ENCODE data around the gene CAVIN1. TPM values are rescaled to one million over a fixed set of nuclear protein-coding genes. Genes with fewer than 3 reads are reported as not detected.
"Not testable (repeated sequence)": the region's sequence is repeated elsewhere in the genome, so short reads cannot be mapped to it uniquely, and the experiment has no call there.

The CAVIN1 gene
- total RNA-seq, 1 donor from 2014 or later = 880 TPM

GRCh38 chr17:42431758-42432161 is 8.7 kb upstream of the CAVIN1 start:
- no peak for DNase-seq (ENCODE audit: low read depth, low spot score)

DNA sequence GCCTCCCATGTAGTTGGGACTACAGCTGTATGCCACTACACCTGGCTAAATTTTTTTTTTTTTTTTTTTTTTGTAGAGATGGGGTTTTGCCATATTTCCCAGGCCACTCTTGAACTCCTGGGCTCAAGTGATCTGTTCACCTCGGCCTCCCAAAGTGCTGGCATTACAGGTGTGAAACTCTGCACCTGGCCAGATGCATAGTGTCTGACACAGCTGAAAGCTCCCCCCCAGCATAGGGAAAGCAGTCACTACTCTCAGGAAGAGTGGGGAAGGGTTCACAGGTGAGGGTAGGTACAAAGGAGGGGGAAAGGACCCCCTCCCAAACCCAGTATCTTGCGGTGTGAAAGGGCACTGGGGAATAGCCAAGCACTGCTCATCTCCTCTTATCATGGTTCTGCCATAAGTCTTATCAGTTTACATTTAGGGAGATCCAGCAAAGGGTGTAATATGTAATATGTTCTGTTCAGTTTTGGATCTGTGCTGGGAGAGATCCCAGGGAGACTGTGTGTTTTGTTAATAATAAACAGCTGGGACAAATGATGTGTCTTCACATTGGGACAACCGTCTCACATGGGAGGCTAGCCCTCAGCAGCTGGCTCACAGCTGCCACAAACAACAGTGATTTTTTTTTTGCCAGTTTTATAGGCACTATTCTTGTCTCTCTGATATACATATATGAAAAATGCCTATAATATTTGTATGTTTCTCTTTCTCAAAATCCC is 6.8 kb upstream of the CAVIN1 start:
- no peak for DNase-seq (ENCODE audit: low read depth, low spot score)

DNA sequence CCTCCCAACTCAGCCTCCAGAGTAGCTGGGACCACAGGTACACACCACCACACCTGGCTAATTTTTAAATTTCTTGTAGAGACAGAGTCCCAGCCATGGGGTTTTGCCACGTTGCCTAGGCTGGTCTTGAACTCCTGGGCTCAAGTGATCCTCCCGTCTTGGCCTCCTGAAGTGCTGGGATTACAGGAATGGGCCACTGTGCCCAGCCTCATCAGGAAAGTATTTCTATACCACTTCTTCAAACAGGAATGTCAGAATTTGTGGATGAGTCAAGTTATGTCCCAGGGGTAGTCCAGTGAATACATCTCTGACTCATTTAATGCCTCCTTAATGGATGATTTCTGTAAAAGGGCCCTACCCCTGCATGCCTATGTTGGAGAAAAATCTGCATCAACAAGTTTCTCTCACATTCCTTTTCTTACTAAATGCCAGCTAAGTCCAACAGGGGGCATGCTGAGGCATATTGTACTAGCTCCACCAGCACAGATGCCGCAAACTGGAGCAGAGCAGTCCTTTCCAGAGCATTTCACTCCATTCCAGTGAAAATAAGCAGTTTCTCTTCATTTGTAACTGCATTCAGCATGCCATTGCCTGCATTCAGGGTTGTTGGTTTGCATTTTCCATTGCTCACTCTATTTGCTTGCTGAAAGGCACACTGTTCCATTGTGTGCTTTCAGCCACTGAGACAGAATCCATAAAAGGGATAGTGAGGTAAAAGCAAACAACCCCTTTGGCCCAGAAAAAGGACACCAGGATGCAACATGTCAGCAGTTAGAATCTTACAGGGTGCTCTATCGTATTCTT is 5.3 kb upstream of the CAVIN1 start:
- DNase-seq (ENCODE audit: low read depth, low spot score) = peak; percentile 61

GRCh38 chr17:42424991-42425610 is 2.0 kb upstream of the CAVIN1 start:
- no peak for DNase-seq (ENCODE audit: low read depth, low spot score)

GRCh38 chr17:42423766-42424165 is 710 bp upstream of the CAVIN1 start:
- no peak for DNase-seq (ENCODE audit: low read depth, low spot score)

DNA sequence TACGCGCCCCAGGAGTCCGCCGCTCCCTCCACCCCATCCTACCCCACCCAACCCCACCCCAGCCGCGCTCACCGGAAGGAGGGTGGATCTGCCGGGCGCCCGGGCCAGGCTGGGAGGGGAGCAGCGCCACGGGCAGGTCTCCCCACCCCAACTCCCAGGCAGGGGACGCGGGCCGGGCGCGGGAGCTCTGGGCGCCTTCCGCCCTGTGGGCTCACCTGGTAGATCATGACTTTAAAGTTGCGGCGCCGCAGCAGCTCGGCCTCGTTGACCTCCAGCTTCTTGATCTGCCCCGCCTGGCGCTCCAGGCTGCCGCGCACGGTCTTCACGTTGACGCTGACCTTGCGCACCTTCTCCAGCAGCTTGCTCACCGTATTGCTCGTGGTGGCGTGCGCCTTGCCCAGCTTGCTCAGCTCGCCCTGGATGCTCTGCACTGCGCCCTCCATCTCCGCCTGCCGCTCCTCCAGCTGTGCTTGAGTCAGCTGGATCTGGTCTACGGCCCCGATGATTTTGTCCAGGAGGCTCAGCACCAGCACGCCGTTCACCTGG is 571 bp downstream of the CAVIN1 start:
- DNase-seq (ENCODE audit: low read depth, low spot score) = no peak

- DNase-seq (ENCODE audit: low read depth, low spot score) = no peak
These were observed 1.3 kb downstream of the CAVIN1 start for GRCh38 chr17:42421507-42422338.

- DNase-seq (ENCODE audit: low read depth, low spot score) = no peak
These were observed 1.9 kb downstream of the CAVIN1 start for GRCh38 chr17:42421136-42421506.

DNA sequence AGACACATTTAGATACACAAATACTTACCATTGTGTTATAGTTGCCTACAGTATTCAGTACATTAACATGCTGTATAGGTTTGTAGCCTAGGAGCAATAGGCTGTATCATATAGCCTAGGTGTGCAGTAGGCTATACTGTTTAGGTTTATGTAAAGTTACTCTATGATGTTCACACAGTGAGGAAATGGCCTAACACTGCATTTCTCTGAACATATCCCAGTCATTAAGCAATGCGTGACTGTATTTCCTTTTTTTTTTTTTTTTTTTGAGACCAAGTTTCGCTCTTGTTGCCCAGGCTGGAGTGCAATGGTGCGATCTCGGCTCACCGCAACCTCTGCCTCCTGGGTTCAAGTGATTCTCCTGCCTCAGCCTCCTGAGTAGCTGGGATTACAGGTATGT is 5.1 kb downstream of the CAVIN1 start:
- DNase-seq (ENCODE audit: low read depth, low spot score) = not testable (repeated sequence)

- DNase-seq (ENCODE audit: low read depth, low spot score) = no peak
These were observed 8.2 kb downstream of the CAVIN1 start for GRCh38 chr17:42414704-42415409.

DNA sequence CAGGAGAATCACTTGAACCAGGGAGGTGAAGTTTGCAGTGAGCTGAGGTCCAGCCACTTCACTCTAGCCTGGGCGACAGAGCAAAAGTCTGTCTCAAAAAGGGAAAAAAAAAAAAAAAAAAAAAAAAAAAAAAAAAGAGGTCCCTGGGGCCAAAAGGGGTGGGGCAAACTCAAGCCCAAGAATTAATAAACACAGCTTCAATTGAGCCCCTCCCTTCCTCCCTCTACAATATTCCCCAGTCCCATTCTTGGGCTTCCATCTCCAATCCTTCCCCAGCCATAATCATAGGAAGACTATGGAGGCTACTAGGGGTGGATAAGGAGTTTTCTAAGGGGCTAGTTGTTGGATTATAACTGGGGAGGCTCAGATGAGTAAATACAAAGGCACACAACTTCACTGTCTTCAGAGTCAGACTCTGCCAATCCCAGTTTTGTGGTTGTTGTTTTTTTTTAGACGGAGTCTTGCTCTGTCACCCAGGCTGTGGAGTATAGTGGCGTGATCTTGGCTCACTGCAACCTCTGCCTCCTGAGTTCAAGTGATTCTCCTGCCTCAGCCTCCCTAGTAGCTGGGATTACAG is 9.5 kb downstream of the CAVIN1 start:
- no peak for DNase-seq (ENCODE audit: low read depth, low spot score)

DNA sequence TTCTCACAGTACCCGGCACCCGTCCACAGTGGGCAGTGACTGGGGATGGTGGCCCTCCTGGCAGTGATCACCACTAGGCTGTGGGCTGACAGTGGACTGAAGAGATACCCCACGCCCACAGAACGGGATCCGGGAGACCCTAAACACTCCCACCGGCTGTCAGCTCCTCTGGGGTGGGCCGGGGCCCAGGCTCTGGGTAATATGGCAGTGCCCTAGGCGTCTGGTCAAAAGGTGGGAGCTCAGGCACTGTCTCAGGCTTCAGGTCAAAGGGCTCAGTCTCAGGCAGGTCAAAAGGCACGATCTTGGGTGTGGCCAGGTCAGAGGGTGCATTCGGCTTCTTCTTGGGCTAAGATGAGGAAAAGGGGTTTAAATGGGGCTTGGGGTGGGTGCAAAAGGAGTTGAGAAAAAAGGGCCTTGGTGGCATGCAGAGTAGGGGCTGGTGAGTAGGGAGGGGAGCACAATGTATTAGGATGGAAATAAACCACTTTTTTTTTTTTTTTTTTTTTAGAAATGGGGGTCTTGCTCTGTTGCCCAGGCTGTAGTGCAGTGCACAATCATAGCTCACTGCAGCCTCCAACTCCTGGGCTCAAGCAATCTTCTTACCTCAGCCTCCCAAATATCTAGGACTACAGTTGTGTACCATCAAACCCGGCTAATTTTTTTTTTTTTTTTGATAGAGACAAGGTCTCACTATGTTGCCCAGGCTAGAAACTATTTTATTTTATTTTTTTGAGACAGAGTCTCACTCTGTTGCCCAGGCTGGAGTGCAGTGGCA is 11.0 kb downstream of the CAVIN1 start:
- no peak for DNase-seq (ENCODE audit: low read depth, low spot score)

GRCh38 chr17:42411361-42411760 is 11.7 kb downstream of the CAVIN1 start:
- no peak for DNase-seq (ENCODE audit: low read depth, low spot score)

DNA sequence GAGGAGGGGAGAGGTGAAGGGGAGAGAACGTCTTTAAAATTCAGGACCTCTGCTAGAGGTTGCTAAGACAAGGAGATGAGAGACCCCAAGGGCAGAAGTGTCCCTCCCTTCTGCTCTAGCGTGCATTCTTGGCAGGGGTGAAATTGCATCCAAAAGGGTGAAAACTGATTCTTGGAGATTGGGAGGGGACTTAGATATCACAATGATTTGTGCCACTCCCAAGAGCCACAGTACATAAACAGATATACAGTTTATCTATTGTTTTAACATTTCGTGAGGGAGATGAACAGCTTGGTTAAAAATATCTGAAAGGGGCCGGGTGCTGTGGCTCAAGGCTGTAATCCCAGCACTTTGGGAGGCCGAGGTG is 12.8 kb downstream of the CAVIN1 start:
- no peak for DNase-seq (ENCODE audit: low read depth, low spot score)

- peak; percentile 71 for DNase-seq (ENCODE audit: low read depth, low spot score)
These were observed 13.3 kb downstream of the CAVIN1 start for GRCh38 chr17:42409523-42410318.

GRCh38 chr17:42408061-42408460 is 15.0 kb downstream of the CAVIN1 start:
- DNase-seq (ENCODE audit: low read depth, low spot score) = no peak

DNA sequence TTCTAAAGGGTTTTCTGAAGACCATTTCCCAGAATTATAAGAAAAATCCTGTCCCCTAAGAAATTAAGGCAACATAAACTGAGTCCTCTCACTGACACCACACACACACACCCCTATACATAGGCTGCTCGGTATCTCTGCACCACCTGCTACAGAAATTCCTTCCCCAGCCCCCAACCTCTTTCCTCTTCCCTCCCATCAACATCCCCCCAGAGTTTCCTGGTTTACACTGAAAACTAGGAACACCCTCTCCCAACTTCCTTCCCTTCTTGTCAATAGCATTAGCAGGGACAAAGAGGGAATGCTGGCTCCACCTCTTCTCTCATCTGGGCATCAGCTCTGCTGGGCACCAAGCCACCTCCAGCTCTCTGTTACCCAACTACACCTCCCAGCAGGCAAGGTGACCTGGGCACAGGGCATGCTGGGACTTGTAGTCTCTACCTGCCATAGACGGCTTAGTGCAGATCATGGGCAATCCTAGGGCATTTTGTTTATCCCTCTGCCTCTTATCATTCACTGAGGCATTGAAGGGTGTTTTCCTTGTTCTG is 15.7 kb downstream of the CAVIN1 start:
- DNase-seq (ENCODE audit: low read depth, low spot score) = peak; percentile 91

DNA sequence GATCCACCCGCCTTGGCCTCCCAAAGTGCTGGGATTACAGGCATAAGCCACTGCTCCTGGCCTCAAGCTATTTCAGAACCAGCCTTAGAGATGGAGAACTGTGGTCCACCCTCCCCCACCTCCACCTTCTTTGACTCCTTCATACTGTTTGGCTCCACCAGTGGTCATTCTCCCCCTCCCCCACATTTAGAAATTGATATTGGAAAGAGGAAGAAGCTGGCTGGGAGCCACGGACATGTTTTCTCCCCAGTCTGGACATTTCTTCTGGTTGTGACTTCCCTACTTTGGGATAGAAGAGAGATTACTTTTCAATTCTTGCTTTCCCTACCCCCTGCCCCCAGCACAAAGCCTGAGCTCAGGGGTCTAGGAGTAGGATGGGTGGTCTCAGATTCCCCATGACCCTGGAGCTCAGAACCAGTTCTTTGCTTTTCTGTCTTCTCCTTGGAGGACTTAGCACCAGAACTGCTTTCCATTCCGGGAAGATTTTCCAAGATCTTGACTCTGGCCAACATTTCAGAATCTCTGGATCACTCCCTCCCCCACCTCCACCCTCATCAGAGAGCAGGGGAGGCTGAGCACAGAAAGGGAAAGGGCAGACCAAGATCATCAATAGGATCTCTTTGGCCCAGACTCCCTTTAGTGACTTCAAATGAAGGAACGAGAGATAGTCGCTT is 16.3 kb downstream of the CAVIN1 start:
- DNase-seq (ENCODE audit: low read depth, low spot score) = no peak
